HCT116 (cell line): ENCODE data around the gene CYP21A2. TPM values are rescaled to one million over a fixed set of nuclear protein-coding genes. Genes with fewer than 3 reads are reported as not detected.

Experiments used
- ATAC-seq: fragments of 200-7000 bp; cut with Tn5 transposase; 2 replicates; pipeline ENCODE4 v1.9.1; 2020; ENCODE audit warnings: mild to moderate bottlenecking, moderate library complexity
- BruUV-seq: library from RNA; stranded (reverse); fragments of 400-500 nt; replicated peaks from 2 replicates; lab custom pipeline; 2021; lab: Mats Ljungman, UMichigan
- CTCF ChIA-PET: fragments of 300-600 bp; sonication (Branson Sonifier 250); formaldehyde crosslinking; loops from one replicate; lab custom pipeline; 2021; ENCODE audit warnings: antibody characterized with exemption; lab: Charles Lee
- POLR2A ChIA-PET: fragments of 300-600, 350-600 bp; sonication (Branson Sonifier 250); formaldehyde crosslinking; loops from one replicate; lab custom pipeline; 2021; ENCODE audit warnings: antibody characterized with exemption; lab: Charles Lee
- RAD21 ChIA-PET, 2 experiments: fragments of 300-600 bp; sonication (Branson Sonifier 250); formaldehyde crosslinking; loops; one replicate each; lab custom pipeline; 2023; ENCODE audit warnings: low total read pairs in 2 of 2; ENCODE audit not compliant: uncharacterized antibody in 2 of 2, unreplicated experiment in 2 of 2, low non-redundant PET in 1 of 2; lab: Charles Lee
- DNase-seq: peaks from one replicate; pipeline ENCODE4 v3.0.0-alpha.2; 2010; ENCODE audit warnings: low read depth, low spot score
- H2AFZ ChIP-seq: fragments of 200-600 bp; shearing (Covaris generic), sonication (generic); 2 replicates; pipeline ENCODE4 v1.6.1; 2017; ENCODE audit warnings: low read depth, mixed run types, mixed read lengths, antibody characterized with exemption, low read length; ENCODE audit not compliant: poor library complexity, severe bottlenecking
- H3K27ac ChIP-seq: 2 replicates; pipeline ENCODE4 v1.5.1; 2012; ENCODE audit warnings: low read depth, low read length
- H3K27me3 ChIP-seq: fragments of 200-600 bp; sonication (generic); 2 replicates; pipeline ENCODE4 v1.6.1; 2016; ENCODE audit warnings: mixed run types, low read length, mixed read lengths; ENCODE audit not compliant: insufficient read depth
- H3K36me3 ChIP-seq, 2 experiments: fragments of 200-500 bp in 1 of 2; fragments of 200-600 bp in 1 of 2; sonication (Bioruptor generic) in 1 of 2; sonication (generic) in 1 of 2; 2 replicates each; pipeline versions ENCODE4 v1.5.1 to v1.6.1; 2014 to 2016; ENCODE audit warnings: low read length in 2 of 2, inconsistent platforms in 1 of 2, mixed read lengths in 1 of 2, mixed run types in 1 of 2; ENCODE audit not compliant: insufficient read depth in 2 of 2, control insufficient read depth in 1 of 2
- H3K4me1 ChIP-seq, 2 experiments: fragments of 200-600 bp in 1 of 2; sonication (generic) in 1 of 2; 2 replicates each; pipeline versions ENCODE4 v1.5.1 to v1.6.1; 2012 to 2017; ENCODE audit warnings: low read length in 2 of 2, inconsistent platforms in 1 of 2, mild to moderate bottlenecking in 1 of 2, mixed read lengths in 1 of 2, mixed run types in 1 of 2, moderate library complexity in 1 of 2; ENCODE audit not compliant: insufficient read depth in 2 of 2, control insufficient read depth in 1 of 2
- H3K4me2 ChIP-seq: fragments of 200-600 bp; sonication (generic); 2 replicates; pipeline ENCODE4 v1.6.1; 2017; ENCODE audit warnings: mixed run types, low read length, mixed read lengths
- H3K4me3 ChIP-seq, 2 experiments: fragments of 200-600 bp in 1 of 2; sonication (generic) in 1 of 2; replicated peaks in 1 of 2; 2 replicates each; pipeline ENCODE4 v1.5.1; 2011 to 2016; ENCODE audit warnings: low read length in 2 of 2, control low read depth in 1 of 2, low read depth in 1 of 2, mild to moderate bottlenecking in 1 of 2, mixed read lengths in 1 of 2, mixed run types in 1 of 2
- H3K79me2 ChIP-seq: fragments of 200-600 bp; sonication (generic); 2 replicates; pipeline ENCODE4 v1.6.1; 2017; ENCODE audit warnings: mild to moderate bottlenecking, mixed run types, low read length, moderate library complexity, mixed read lengths; ENCODE audit not compliant: insufficient read depth
- H3K9ac ChIP-seq: fragments of 200-600 bp; sonication (generic); 2 replicates; pipeline ENCODE4 v1.6.1; 2016; ENCODE audit warnings: low read length, mixed read lengths
- H3K9me2 ChIP-seq: fragments of 200-600 bp; sonication (generic), shearing (Covaris generic); 2 replicates; pipeline ENCODE4 v1.6.1; 2017; ENCODE audit warnings: mixed run types, mild to moderate bottlenecking, moderate library complexity; ENCODE audit not compliant: insufficient read depth
- H3K9me3 ChIP-seq, 2 experiments: fragments of 200-500 bp in 1 of 2; fragments of 200-600 bp in 1 of 2; sonication (Bioruptor generic) in 1 of 2; sonication (generic) in 1 of 2; 2 replicates each; pipeline ENCODE4 v1.6.1; 2014 to 2017; ENCODE audit warnings: low read length in 2 of 2, mixed read lengths in 2 of 2, inconsistent platforms in 1 of 2, low read depth in 1 of 2, mild to moderate bottlenecking in 1 of 2, mixed run types in 1 of 2, moderate library complexity in 1 of 2; ENCODE audit not compliant: control insufficient read depth in 1 of 2, insufficient read depth in 1 of 2
- H4K20me1 ChIP-seq: fragments of 200-600 bp; sonication (generic), shearing (Covaris generic); 2 replicates; pipeline ENCODE4 v1.6.1; 2017; ENCODE audit warnings: mixed run types, mild to moderate bottlenecking, moderate library complexity; ENCODE audit not compliant: insufficient read depth
- ELF1 ChIP-seq: IDR thresholded peaks from 2 replicates; pipeline ENCODE4 v1.6.1; 2012; ENCODE audit warnings: low read depth, borderline replicate concordance
- EZH2phosphoT487 ChIP-seq: fragments of 200-600 bp; IDR thresholded peaks from 2 replicates; pipeline ENCODE4 v1.6.1; 2018; ENCODE audit warnings: antibody characterized with exemption, borderline replicate concordance
- TCF7L2 ChIP-seq: IDR thresholded peaks from 2 replicates; pipeline ENCODE4 v1.7.0; 2011; ENCODE audit warnings: borderline replicate concordance, inconsistent platforms; ENCODE audit not compliant: insufficient read depth, insufficient read length; ENCODE audit errors: extremely low read depth
- YY1 ChIP-seq: IDR thresholded peaks from 2 replicates; pipeline ENCODE4 v1.6.1; 2011; ENCODE audit warnings: low read length, low read depth, moderate library complexity, mild to moderate bottlenecking; ENCODE audit not compliant: insufficient replicate concordance; ENCODE audit errors: extremely low read depth
- intact Hi-C: fragments of 100-400 bp; cut with micrococcal nuclease; formaldehyde crosslinking; loops from 2 replicates; pipeline ENCODE4 v1.10.0; 2022
- total RNA-seq: library from RNA; stranded (reverse); gene quantifications from one replicate; pipeline ENCODE4 v1.2.1, GENCODE V29; 2021; ENCODE audit not compliant: unreplicated experiment
- TF ChIP-seq, protein P1 (sequence below), 3 experiments: fragments of 200-600 bp in 1 of 3; sonication (generic) in 1 of 3; IDR thresholded peaks in 2 of 3; conservative IDR thresholded peaks in 1 of 3; 2 replicates each; pipeline ENCODE4 v1.5.1; 2012 to 2017; ENCODE audit warnings: low read depth in 2 of 3, low read length in 2 of 3, antibody characterized with exemption in 1 of 3, borderline replicate concordance in 1 of 3, control low read depth in 1 of 3, mild to moderate bottlenecking in 1 of 3, mixed read lengths in 1 of 3, mixed run types in 1 of 3, moderate library complexity in 1 of 3; ENCODE audit not compliant: insufficient read depth in 1 of 3
- TF ChIP-seq, protein P2 (sequence below): IDR thresholded peaks from 2 replicates; pipeline ENCODE4 v1.6.1; 2012; ENCODE audit warnings: low read depth

CYP21A2 gene
- total RNA-seq, 1 experiment from 2014 or later = 1.4 TPM

DNA sequence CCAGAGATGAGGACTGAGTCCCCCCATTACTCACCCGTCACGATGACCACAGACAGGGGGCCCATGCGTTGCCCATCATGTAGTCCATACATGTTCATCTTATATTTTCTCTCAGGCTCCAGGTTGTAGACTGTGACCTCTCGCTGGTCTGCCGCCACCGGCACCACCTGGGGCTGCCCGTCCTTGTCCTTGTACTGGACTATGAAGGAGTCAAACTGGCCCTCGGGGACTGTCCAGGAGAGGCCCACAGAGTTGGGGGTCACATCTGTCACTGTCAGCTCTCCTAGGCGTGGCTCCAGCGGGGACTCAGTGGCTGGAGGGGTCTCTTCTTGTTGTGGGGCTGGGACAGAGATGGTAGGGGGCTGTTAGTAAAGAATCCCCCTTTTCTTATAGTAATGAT lies 35.4 kb downstream of the CYP21A2 start:
- ChIA-PET POLR2A (no interaction called here), CTCF (no interaction called here)

More for the DNA sequence above, 35.4 kb downstream of the CYP21A2 start:
- Histone ChIP-seq H3K27ac (no peak overlapping the region), H3K27me3 (no peaks in the 10 kb centered on the region), H3K9me3 (no peaks in the 10 kb centered on the region), H3K4me1 (peaks cover 2 to 30% of the 10 kb centered on the region in 2 experiments; a peak in 2 of 4 replicates), H3K9ac (no peak overlapping the region), H4K20me1 (no peaks in the 10 kb centered on the region), H3K9me2 (no peaks in the 10 kb centered on the region), H3K4me3 (no peak overlapping the region), H3K36me3 (no peaks in the 10 kb centered on the region), H3K79me2 (no peaks in the 10 kb centered on the region), H2AFZ (no peak overlapping the region), H3K4me2 (no peak overlapping the region)
- RAD21 ChIA-PET = no interaction called here
- no TSS peak for BruUV-seq
- no peak for TF ChIP-seq TCF7L2
- TF ChIP-seq YY1 = no peak
- TF ChIP-seq, protein P1, sequence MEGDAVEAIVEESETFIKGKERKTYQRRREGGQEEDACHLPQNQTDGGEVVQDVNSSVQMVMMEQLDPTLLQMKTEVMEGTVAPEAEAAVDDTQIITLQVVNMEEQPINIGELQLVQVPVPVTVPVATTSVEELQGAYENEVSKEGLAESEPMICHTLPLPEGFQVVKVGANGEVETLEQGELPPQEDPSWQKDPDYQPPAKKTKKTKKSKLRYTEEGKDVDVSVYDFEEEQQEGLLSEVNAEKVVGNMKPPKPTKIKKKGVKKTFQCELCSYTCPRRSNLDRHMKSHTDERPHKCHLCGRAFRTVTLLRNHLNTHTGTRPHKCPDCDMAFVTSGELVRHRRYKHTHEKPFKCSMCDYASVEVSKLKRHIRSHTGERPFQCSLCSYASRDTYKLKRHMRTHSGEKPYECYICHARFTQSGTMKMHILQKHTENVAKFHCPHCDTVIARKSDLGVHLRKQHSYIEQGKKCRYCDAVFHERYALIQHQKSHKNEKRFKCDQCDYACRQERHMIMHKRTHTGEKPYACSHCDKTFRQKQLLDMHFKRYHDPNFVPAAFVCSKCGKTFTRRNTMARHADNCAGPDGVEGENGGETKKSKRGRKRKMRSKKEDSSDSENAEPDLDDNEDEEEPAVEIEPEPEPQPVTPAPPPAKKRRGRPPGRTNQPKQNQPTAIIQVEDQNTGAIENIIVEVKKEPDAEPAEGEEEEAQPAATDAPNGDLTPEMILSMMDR (IDR thresholded peaks at IDR 0.05 in 2 of 3, conservative IDR thresholded peaks at IDR 0.05 in 1 of 3; ENCODE audit: borderline replicate concordance in 1 of 3, insufficient read depth in 1 of 3, low read depth in 2 of 3, low read length in 2 of 3) = no peak
- TF ChIP-seq EZH2phosphoT487 = no peak
- no peak for TF ChIP-seq ELF1
- TF ChIP-seq, protein P2, sequence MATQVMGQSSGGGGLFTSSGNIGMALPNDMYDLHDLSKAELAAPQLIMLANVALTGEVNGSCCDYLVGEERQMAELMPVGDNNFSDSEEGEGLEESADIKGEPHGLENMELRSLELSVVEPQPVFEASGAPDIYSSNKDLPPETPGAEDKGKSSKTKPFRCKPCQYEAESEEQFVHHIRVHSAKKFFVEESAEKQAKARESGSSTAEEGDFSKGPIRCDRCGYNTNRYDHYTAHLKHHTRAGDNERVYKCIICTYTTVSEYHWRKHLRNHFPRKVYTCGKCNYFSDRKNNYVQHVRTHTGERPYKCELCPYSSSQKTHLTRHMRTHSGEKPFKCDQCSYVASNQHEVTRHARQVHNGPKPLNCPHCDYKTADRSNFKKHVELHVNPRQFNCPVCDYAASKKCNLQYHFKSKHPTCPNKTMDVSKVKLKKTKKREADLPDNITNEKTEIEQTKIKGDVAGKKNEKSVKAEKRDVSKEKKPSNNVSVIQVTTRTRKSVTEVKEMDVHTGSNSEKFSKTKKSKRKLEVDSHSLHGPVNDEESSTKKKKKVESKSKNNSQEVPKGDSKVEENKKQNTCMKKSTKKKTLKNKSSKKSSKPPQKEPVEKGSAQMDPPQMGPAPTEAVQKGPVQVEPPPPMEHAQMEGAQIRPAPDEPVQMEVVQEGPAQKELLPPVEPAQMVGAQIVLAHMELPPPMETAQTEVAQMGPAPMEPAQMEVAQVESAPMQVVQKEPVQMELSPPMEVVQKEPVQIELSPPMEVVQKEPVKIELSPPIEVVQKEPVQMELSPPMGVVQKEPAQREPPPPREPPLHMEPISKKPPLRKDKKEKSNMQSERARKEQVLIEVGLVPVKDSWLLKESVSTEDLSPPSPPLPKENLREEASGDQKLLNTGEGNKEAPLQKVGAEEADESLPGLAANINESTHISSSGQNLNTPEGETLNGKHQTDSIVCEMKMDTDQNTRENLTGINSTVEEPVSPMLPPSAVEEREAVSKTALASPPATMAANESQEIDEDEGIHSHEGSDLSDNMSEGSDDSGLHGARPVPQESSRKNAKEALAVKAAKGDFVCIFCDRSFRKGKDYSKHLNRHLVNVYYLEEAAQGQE = no peak
- no peak for DNase-seq
- intact Hi-C loops = no loop called here
- no peak for ATAC-seq
